Cardiac muscle cell (in vitro differentiated cells and primary cell): ENCODE results near the gene COTL1. TPM values are rescaled to one million over a fixed set of nuclear protein-coding genes. Genes with fewer than 3 reads are reported as not detected.
A peak's percentile ranks its signal among the peaks of the same experiment; 100 is the strongest.

ENCODE experiments used
- DNase-seq, 2 donors: peaks; one replicate each; pipeline versions ENCODE4 v3.0.0 to v3.0.0-alpha.2; 2010 to 2017; ENCODE audit warnings: low read depth in 1 of 2, low spot score in 1 of 2
- H3K27ac ChIP-seq: fragments of 200-600 bp; sonication (generic); 2 replicates; pipeline ENCODE4 v1.5.1; 2016
- H3K27me3 ChIP-seq: fragments of 200-600 bp; sonication (generic); 2 replicates; pipeline ENCODE4 v1.6.0; 2016; ENCODE audit warnings: control low read depth
- H3K36me3 ChIP-seq: fragments of 200-600 bp; sonication (generic); 2 replicates; pipeline ENCODE4 v1.5.1; 2016; ENCODE audit warnings: control low read depth
- H3K4me1 ChIP-seq: fragments of 200-600 bp; sonication (generic); 2 replicates; pipeline ENCODE4 v1.8.1; 2017; ENCODE audit warnings: low read depth, mild to moderate bottlenecking, mixed run types
- H3K4me3 ChIP-seq: fragments of 200-600 bp; sonication (generic); 2 replicates; pipeline ENCODE4 v1.5.1; 2016; ENCODE audit warnings: mild to moderate bottlenecking
- H3K9me3 ChIP-seq: fragments of 200-600 bp; sonication (generic); 2 replicates; pipeline ENCODE4 v1.5.1; 2017; ENCODE audit warnings: low read depth, mild to moderate bottlenecking, control low read depth
- CTCF ChIP-seq: IDR thresholded peaks from 2 replicates; pipeline ENCODE4 v1.5.1; 2012; ENCODE audit warnings: low read depth, mild to moderate bottlenecking, low read length
- polyA plus RNA-seq: library from polyadenylated mRNA; unstranded; fragments of >200 nt; fragmentation: Nextera tagmentation; extraction: Ambion mirVana; gene quantifications from 2 replicates; pipeline ENCODE4 v1.2.1, GENCODE V29; 2016
- total RNA-seq: library from RNA; depleted of rRNA; stranded (reverse); fragments of >200 nt; gene quantifications from 2 replicates; pipeline ENCODE4 v1.2.3, GENCODE V29; 2016

Gene COTL1
- total and polyA plus RNA-seq, 2 experiments from 2014 or later, result 32.3 to 70.2 TPM

- Histone ChIP-seq H3K4me1 (peaks cover 21% of the 10 kb centered on the region), H3K9me3 (no peaks in the 10 kb centered on the region), H3K27ac (peak overlapping the region; percentile 95)
Measured at GRCh38 chr16:84546669-84547545, 71.0 kb downstream of the COTL1 start.

GRCh38 chr16:84545114-84545737, 72.7 kb downstream of the COTL1 start:
- H3K4me1 ChIP-seq, result peaks cover 21% of the 10 kb centered on the region
- no peak for DNase-seq
- no peaks in the 10 kb centered on the region for H3K9me3 ChIP-seq
- no peaks in the 10 kb centered on the region for H3K27me3 ChIP-seq
- no peak for TF ChIP-seq CTCF
- no peaks in the 10 kb centered on the region for H3K36me3 ChIP-seq
- no peak overlapping the region for H3K27ac ChIP-seq
- H3K4me3 ChIP-seq, result no peak overlapping the region

More at GRCh38 chr16:84546669-84547545, 71.0 kb downstream of the COTL1 start:
- Histone ChIP-seq H3K36me3 (no peaks in the 10 kb centered on the region), H3K4me3 (no peak overlapping the region), H3K27me3 (no peaks in the 10 kb centered on the region)
- DNase-seq, result peak in 1 of 2 donors; percentile 27
- TF ChIP-seq CTCF, result no peak

- H3K27me3 ChIP-seq, result no peaks in the 10 kb centered on the region
- no peaks in the 10 kb centered on the region for H3K36me3 ChIP-seq
- H3K4me1 ChIP-seq, result peaks cover 21% of the 10 kb centered on the region
- TF ChIP-seq CTCF, result no peak
- no peaks in the 10 kb centered on the region for H3K9me3 ChIP-seq
- no peak overlapping the region for H3K4me3 ChIP-seq
- no peak for DNase-seq
- H3K27ac ChIP-seq, result no peak overlapping the region
Measured at GRCh38 chr16:84544031-84544773, 73.7 kb downstream of the COTL1 start.

GRCh38 chr16:84543253-84543652, 74.6 kb downstream of the COTL1 start:
- no peak for DNase-seq
- H3K27ac ChIP-seq, result no peak overlapping the region
- H3K4me1 ChIP-seq, result peaks cover 14% of the 10 kb centered on the region
- TF ChIP-seq CTCF, result no peak
- no peaks in the 10 kb centered on the region for H3K36me3 ChIP-seq
- no peaks in the 10 kb centered on the region for H3K9me3 ChIP-seq
- H3K27me3 ChIP-seq, result no peaks in the 10 kb centered on the region
- no peak overlapping the region for H3K4me3 ChIP-seq

- no peaks in the 10 kb centered on the region for H3K36me3 ChIP-seq
- no peaks in the 10 kb centered on the region for H3K27me3 ChIP-seq
- no peaks in the 10 kb centered on the region for H3K9me3 ChIP-seq
- no peak overlapping the region for H3K27ac ChIP-seq
- no peak overlapping the region for H3K4me3 ChIP-seq
- H3K4me1 ChIP-seq, result peaks cover 4% of the 10 kb centered on the region
- no peak for TF ChIP-seq CTCF
- peak in 1 of 2 donors; percentile 63 for DNase-seq
Measured at GRCh38 chr16:84541999-84542817, 75.7 kb downstream of the COTL1 start.
